ENCODE results near the gene SIK3. TPM values are rescaled to one million over a fixed set of nuclear protein-coding genes. Genes with fewer than 3 reads are reported as not detected.

Gene SIK3
- total RNA-seq, 2 experiments from 2014 or later, result 81.4 to 86.1 TPM

GRCh38 chr11:116903090-116903489 is 195.1 kb downstream of the SIK3 start:
- no peak for TF ChIP-seq CTCF (IDR thresholded peaks at IDR 0.05)
- ChIA-PET POLR2A (interaction anchor here (0.7 to 2.0 kb wide), 5 partner anchors 24 to 115 kb away, joined by 3 to 7 read pairs (median 3); partner anchors contain the start of gene ZPR1), CTCF (no interaction called here)
- peaks cover 10% of the 10 kb centered on the region for H3K4me1 ChIP-seq (ENCODE audit: insufficient read depth, low read length)
- peak overlapping the region; percentile 2 for H3K27ac Mint-ChIP-seq
- no peak overlapping the region for H3K4me3 ChIP-seq (ENCODE audit: low read length)
- H3K27ac ChIP-seq (ENCODE audit: low read depth in 1 of 2, low read length in 2 of 2), result no peak overlapping the region
- intact Hi-C loops (cut with DNase I, micrococcal nuclease), result no loop called here
- no peak for ATAC-seq (ENCODE audit: poor library complexity)
- H3K36me3 Mint-ChIP-seq (ENCODE audit: low read depth), result peaks cover 49% of the 10 kb centered on the region
- H3K9me3 Mint-ChIP-seq, result no peaks in the 10 kb centered on the region
- peaks cover 12% of the 10 kb centered on the region for H3K36me3 ChIP-seq (ENCODE audit: insufficient read depth, low read length)
- no peaks in the 10 kb centered on the region for H3K27me3 ChIP-seq (ENCODE audit: control insufficient read depth in 1 of 2, insufficient read depth in 2 of 2, low read length in 2 of 2)
- H3K9me3 ChIP-seq (ENCODE audit: control insufficient read depth in 1 of 2, insufficient read depth in 1 of 2, low read length in 2 of 2), result no peaks in the 10 kb centered on the region
- no peak for DNase-seq
- peaks cover 38% of the 10 kb centered on the region for H3K4me1 Mint-ChIP-seq (ENCODE audit: low read depth)
- H3K4me3 Mint-ChIP-seq, result no peak overlapping the region
- H3K27me3 Mint-ChIP-seq, result no peaks in the 10 kb centered on the region

GRCh38 chr11:116901964-116902688 is 196.1 kb downstream of the SIK3 start:
- peak overlapping the region; percentile 23 for H3K4me3 Mint-ChIP-seq
- CTCF ChIA-PET, result no interaction called here
- DNase-seq, result no peak
- POLR2A ChIA-PET, result interaction anchor here (0.7 to 2.0 kb wide), 6 partner anchors 9 to 197 kb away, joined by 3 to 7 read pairs (median 4); partner anchors contain the start of gene ZPR1
- peaks cover 34% of the 10 kb centered on the region for H3K4me1 Mint-ChIP-seq (ENCODE audit: low read depth)
- Histone ChIP-seq H3K27ac (ENCODE audit: low read depth in 1 of 2, low read length in 2 of 2) (peak overlapping the region in 1 of 2 donors; percentile 30), H3K4me3 (ENCODE audit: low read length) (no peak overlapping the region), H3K36me3 (ENCODE audit: insufficient read depth, low read length) (peaks cover 12% of the 10 kb centered on the region), H3K9me3 (ENCODE audit: control insufficient read depth in 1 of 2, insufficient read depth in 1 of 2, low read length in 2 of 2) (no peaks in the 10 kb centered on the region), H3K4me1 (ENCODE audit: insufficient read depth, low read length) (peaks cover 9% of the 10 kb centered on the region), H3K27me3 (ENCODE audit: control insufficient read depth in 1 of 2, insufficient read depth in 2 of 2, low read length in 2 of 2) (no peaks in the 10 kb centered on the region)
- H3K27me3 Mint-ChIP-seq, result no peaks in the 10 kb centered on the region
- H3K27ac Mint-ChIP-seq, result peak overlapping the region; percentile 2
- peaks cover 49% of the 10 kb centered on the region for H3K36me3 Mint-ChIP-seq (ENCODE audit: low read depth)
- TF ChIP-seq CTCF (IDR thresholded peaks at IDR 0.05), result no peak
- no peaks in the 10 kb centered on the region for H3K9me3 Mint-ChIP-seq
- intact Hi-C loops (cut with DNase I, micrococcal nuclease), result no loop called here
- ATAC-seq (ENCODE audit: poor library complexity), result no peak

GRCh38 chr11:116901211-116901610 is 197.0 kb downstream of the SIK3 start:
- TF ChIP-seq CTCF (IDR thresholded peaks at IDR 0.05), result no peak
- no peak overlapping the region for H3K27ac Mint-ChIP-seq

More at GRCh38 chr11:116901211-116901610, 197.0 kb downstream of the SIK3 start:
- Mint-ChIP-seq H3K4me1 (ENCODE audit: low read depth) (peaks cover 34% of the 10 kb centered on the region), H3K9me3 (no peaks in the 10 kb centered on the region), H3K36me3 (ENCODE audit: low read depth) (peaks cover 46% of the 10 kb centered on the region), H3K4me3 (no peak overlapping the region), H3K27me3 (no peaks in the 10 kb centered on the region)
- ATAC-seq (ENCODE audit: poor library complexity), result no peak
- intact Hi-C loops (cut with DNase I, micrococcal nuclease), result no loop called here
- Histone ChIP-seq H3K27me3 (ENCODE audit: control insufficient read depth in 1 of 2, insufficient read depth in 2 of 2, low read length in 2 of 2) (no peaks in the 10 kb centered on the region), H3K36me3 (ENCODE audit: insufficient read depth, low read length) (peaks cover 21% of the 10 kb centered on the region), H3K4me1 (ENCODE audit: insufficient read depth, low read length) (peaks cover 9% of the 10 kb centered on the region), H3K4me3 (ENCODE audit: low read length) (no peak overlapping the region), H3K27ac (ENCODE audit: low read depth in 1 of 2, low read length in 2 of 2) (no peak overlapping the region), H3K9me3 (ENCODE audit: control insufficient read depth in 1 of 2, insufficient read depth in 1 of 2, low read length in 2 of 2) (no peaks in the 10 kb centered on the region)
- no peak for DNase-seq
- ChIA-PET CTCF (no interaction called here), POLR2A (interaction anchor here (1.3 to 1.7 kb wide), 3 partner anchors 9 to 198 kb away, joined by 3 to 6 read pairs (median 4); no protein-coding TSS in a partner anchor)

Measured in CD4-positive, alpha-beta T cell (primary cell).